H1 (cell line): ENCODE data around the gene UBE2I. TPM values are rescaled to one million over a fixed set of nuclear protein-coding genes. Genes with fewer than 3 reads are reported as not detected.

Experiments
- CTCF ChIA-PET: fragments of 300-600 bp; sonication (Branson Sonifier 250); formaldehyde crosslinking; loops from one replicate; lab custom pipeline; 2021; ENCODE audit not compliant: partially characterized antibody; lab: Charles Lee
- POLR2A ChIA-PET: fragments of 300-600 bp; sonication (Branson Sonifier 250); formaldehyde crosslinking; loops from one replicate; lab custom pipeline; 2021; ENCODE audit warnings: inconsistent platforms; ENCODE audit not compliant: partially characterized antibody; lab: Charles Lee
- DNase-seq, 2 experiments: peaks; one replicate each; pipeline versions ENCODE4 v3.0.0 to v3.0.0-alpha.2; 2010 to 2022; ENCODE audit warnings: low spot score in 2 of 2, low read depth in 1 of 2, mixed read lengths in 1 of 2
- FAIRE-seq: peaks from 2 replicates; lab custom pipeline; 2011; peaks lifted over from hg19 to GRCh38; lab: Jason Lieb, UNC
- H2AFZ ChIP-seq: 2 replicates; pipeline ENCODE4 v1.8.1; 2012; ENCODE audit warnings: low read length, inconsistent platforms
- H2AK5ac ChIP-seq: 2 replicates; pipeline ENCODE4 v1.6.1; 2013; ENCODE audit warnings: low read depth, low read length
- H2BK120ac ChIP-seq: replicated peaks from 2 replicates; pipeline ENCODE3; 2013; ENCODE audit warnings: low read depth, low read length, inconsistent platforms
- H2BK12ac ChIP-seq: 2 replicates; pipeline ENCODE4 v1.6.1; 2013; ENCODE audit warnings: low read depth, low read length
- H2BK15ac ChIP-seq: 2 replicates; pipeline ENCODE4 v1.6.1; 2013; ENCODE audit warnings: low read length
- H2BK20ac ChIP-seq: 2 replicates; pipeline ENCODE4 v1.6.1; 2013; ENCODE audit warnings: low read length
- H2BK5ac ChIP-seq: 2 replicates; pipeline ENCODE4 v1.6.1; 2013; ENCODE audit warnings: low read depth, low read length
- H3K14ac ChIP-seq: 2 replicates; pipeline ENCODE4 v1.6.1; 2013; ENCODE audit warnings: inconsistent platforms; ENCODE audit not compliant: insufficient read length
- H3K18ac ChIP-seq: 2 replicates; pipeline ENCODE4 v1.6.1; 2013; ENCODE audit warnings: low read length; ENCODE audit errors: extremely low read depth
- H3K23ac ChIP-seq: 2 replicates; pipeline ENCODE4 v1.6.1; 2013; ENCODE audit warnings: inconsistent platforms; ENCODE audit not compliant: insufficient read length
- H3K23me2 ChIP-seq: 2 replicates; pipeline ENCODE4 v1.6.1; 2013; ENCODE audit warnings: low read depth, low read length
- H3K27ac ChIP-seq: 2 replicates; pipeline ENCODE4 v1.6.1; 2011; ENCODE audit warnings: low read depth, low read length, inconsistent platforms
- H3K27me3 ChIP-seq, 4 experiments: replicated peaks in 1 of 4; 1 replicate in 1 of 4; 2 replicates in 3 of 4; pipeline versions ENCODE4 v1.6.1 to v1.8.1; 2011 to 2013; ENCODE audit warnings: low read length in 3 of 4, mild to moderate bottlenecking in 3 of 4, inconsistent platforms in 2 of 4, mixed read lengths in 2 of 4, moderate library complexity in 1 of 4; ENCODE audit not compliant: control insufficient read depth in 3 of 4, insufficient read depth in 3 of 4; ENCODE audit errors: extremely low read depth in 1 of 4
- H3K36me3 ChIP-seq, 4 experiments: 2 replicates each; pipeline versions ENCODE4 v1.6.1 to v1.8.1; 2011 to 2013; ENCODE audit warnings: mild to moderate bottlenecking in 4 of 4, low read length in 3 of 4, moderate library complexity in 2 of 4, control low read depth in 1 of 4, inconsistent platforms in 1 of 4; ENCODE audit not compliant: insufficient read depth in 4 of 4, control insufficient read depth in 2 of 4
- H3K4ac ChIP-seq: replicated peaks from 2 replicates; pipeline ENCODE3; 2013; ENCODE audit warnings: low read length, low read depth, mixed read lengths, inconsistent platforms; ENCODE audit not compliant: insufficient read length
- H3K4me1 ChIP-seq, 4 experiments: replicated peaks in 1 of 4; 1 replicate in 1 of 4; 2 replicates in 3 of 4; pipeline versions ENCODE4 v1.6.1 to v1.8.1; 2011 to 2013; ENCODE audit warnings: low read length in 3 of 4, inconsistent platforms in 2 of 4, mixed read lengths in 1 of 4; ENCODE audit not compliant: insufficient read depth in 4 of 4, control insufficient read depth in 3 of 4
- H3K4me2 ChIP-seq, 2 experiments: 2 replicates each; pipeline versions ENCODE4 v1.6.1 to v1.8.1; 2011 to 2013; ENCODE audit warnings: low read depth in 2 of 2, low read length in 2 of 2, control low read depth in 1 of 2, inconsistent platforms in 1 of 2, mild to moderate bottlenecking in 1 of 2; ENCODE audit not compliant: insufficient read depth in 1 of 2
- H3K4me3 ChIP-seq, 4 experiments: fragments of 200-600, 300-600 bp in 1 of 4; sonication (generic), shearing (Covaris generic), sonication (Bioruptor Twin) in 1 of 4; 2 replicates each; pipeline versions ENCODE4 v1.5.1 to v1.8.1; 2011 to 2016; ENCODE audit warnings: low read length in 4 of 4, low read depth in 3 of 4, control low read depth in 2 of 4, inconsistent platforms in 2 of 4, mild to moderate bottlenecking in 2 of 4, mixed read lengths in 1 of 4, moderate library complexity in 1 of 4; ENCODE audit not compliant: insufficient read depth in 2 of 4; ENCODE audit errors: extremely low read depth in 1 of 4
- H3K56ac ChIP-seq: replicated peaks from 2 replicates; pipeline ENCODE3; 2013; ENCODE audit warnings: low read depth, mild to moderate bottlenecking, mixed read lengths, low read length, inconsistent platforms; ENCODE audit not compliant: insufficient read length
- H3K79me1 ChIP-seq: 2 replicates; pipeline ENCODE4 v1.6.1; 2013; ENCODE audit warnings: low read depth, low read length, control low read depth
- H3K79me2 ChIP-seq, 2 experiments: 2 replicates each; pipeline versions ENCODE4 v1.6.1 to v1.8.1; 2012 to 2013; ENCODE audit warnings: low read length in 2 of 2, mild to moderate bottlenecking in 2 of 2, inconsistent platforms in 1 of 2; ENCODE audit not compliant: insufficient read depth in 2 of 2, control insufficient read depth in 1 of 2
- H3K9ac ChIP-seq, 4 experiments: replicated peaks in 1 of 4; 1 replicate in 1 of 4; 2 replicates in 3 of 4; pipeline versions ENCODE4 v1.6.1 to v1.8.1; 2011 to 2013; ENCODE audit warnings: low read depth in 3 of 4, low read length in 3 of 4, control low read depth in 2 of 4, mild to moderate bottlenecking in 2 of 4, moderate library complexity in 2 of 4, inconsistent platforms in 1 of 4; ENCODE audit errors: extremely low read depth in 1 of 4
- H3K9me3 ChIP-seq, 2 experiments: 2 replicates each; pipeline versions ENCODE4 v1.6.1 to v1.8.1; 2012 to 2013; ENCODE audit warnings: mild to moderate bottlenecking in 2 of 2, moderate library complexity in 2 of 2, control low read depth in 1 of 2, inconsistent platforms in 1 of 2, low read depth in 1 of 2, low read length in 1 of 2, mixed read lengths in 1 of 2; ENCODE audit not compliant: insufficient read depth in 2 of 2
- H4K20me1 ChIP-seq, 2 experiments: replicated peaks in 1 of 2; 2 replicates each; pipeline versions ENCODE3 to v1.8.1; 2011 to 2013; ENCODE audit warnings: inconsistent platforms in 2 of 2, low read length in 2 of 2, mild to moderate bottlenecking in 1 of 2; ENCODE audit not compliant: insufficient read depth in 2 of 2, control insufficient read depth in 1 of 2
- H4K5ac ChIP-seq: 2 replicates; pipeline ENCODE4 v1.6.1; 2013; ENCODE audit warnings: low read length, low read depth, mixed read lengths, inconsistent platforms; ENCODE audit not compliant: insufficient read length
- H4K8ac ChIP-seq: 2 replicates; pipeline ENCODE4 v1.8.0; 2013; ENCODE audit warnings: mild to moderate bottlenecking, moderate library complexity, low read length, inconsistent platforms; ENCODE audit not compliant: insufficient read depth; ENCODE audit errors: extremely low read depth
- H4K91ac ChIP-seq: replicated peaks from 2 replicates; pipeline ENCODE3; 2013; ENCODE audit warnings: low read length, mixed read lengths, inconsistent platforms; ENCODE audit not compliant: insufficient read length
- ASH2L ChIP-seq: fragments of 200-600, 300-600 bp; sonication (generic); IDR thresholded peaks from one replicate; pipeline ENCODE4 v1.7.1; 2017; ENCODE audit warnings: low read length
- KDM5A ChIP-seq: fragments of 200-600 bp; IDR thresholded peaks from 2 replicates; pipeline ENCODE4 v1.7.1; 2012; ENCODE audit warnings: mild to moderate bottlenecking, low read length, inconsistent platforms, mixed read lengths
- TCF12 ChIP-seq: IDR thresholded peaks from 2 replicates; pipeline ENCODE4 v1.6.1; 2011; ENCODE audit warnings: low read depth, mild to moderate bottlenecking, low read length
- WGBS, 2 experiments: shearing (Covaris generic) in 1 of 2; methylation state at CpG; one replicate each; pipeline versions ENCODE4 v1.1.6 to v1.1.7; 2013 to 2015; ENCODE audit warnings: low lambda C conversion rate in 2 of 2, mixed read lengths in 2 of 2, inconsistent platforms in 1 of 2, low coverage in 1 of 2, missing lambda C conversion rate in 1 of 2; ENCODE audit not compliant: insufficient replicate concordance in 2 of 2, insufficient coverage in 1 of 2, insufficient read length in 1 of 2; ENCODE audit errors: extremely low coverage in 1 of 2, missing lambda C conversion rate in 1 of 2; 5-methylcytosine and 5-hydroxymethylcytosine counted together
- polyA plus RNA-seq, 7 experiments: library from polyadenylated mRNA; depleted of rRNA in 3 of 7; stranded (reverse) in 5 of 7; unstranded in 2 of 7; fragments of >200 nt in 5 of 7; fragments of 200-250 nt in 2 of 7; gene quantifications; 1 replicate in 5 of 7; 2 replicates in 1 of 7; 4 replicates in 1 of 7; pipeline versions ENCODE4 v1.2.1 to v1.2.3, GENCODE V29; 2011 to 2013; ENCODE audit warnings: missing spikeins in 2 of 7, mixed read lengths in 2 of 7
- total RNA-seq: library from RNA; stranded (reverse); fragmentation: NEBNext Ultra II Directional; extraction: Animal tissue kit (Norgen Biotek cat#: 25700); gene quantifications from 2 replicates; pipeline ENCODE4 v1.2.1, GENCODE V29; 2021
- TF ChIP-seq, protein P1 (sequence below): IDR thresholded peaks from 2 replicates; pipeline ENCODE4 v1.6.1; 2011; ENCODE audit warnings: low read length, improper control_type of control experiment

The UBE2I gene
- total and polyA plus RNA-seq, 2 of the 8 experiments (the other 6 are each of a cell fraction or from before 2014, with no cell fraction given): 148 to 268 TPM

DNA sequence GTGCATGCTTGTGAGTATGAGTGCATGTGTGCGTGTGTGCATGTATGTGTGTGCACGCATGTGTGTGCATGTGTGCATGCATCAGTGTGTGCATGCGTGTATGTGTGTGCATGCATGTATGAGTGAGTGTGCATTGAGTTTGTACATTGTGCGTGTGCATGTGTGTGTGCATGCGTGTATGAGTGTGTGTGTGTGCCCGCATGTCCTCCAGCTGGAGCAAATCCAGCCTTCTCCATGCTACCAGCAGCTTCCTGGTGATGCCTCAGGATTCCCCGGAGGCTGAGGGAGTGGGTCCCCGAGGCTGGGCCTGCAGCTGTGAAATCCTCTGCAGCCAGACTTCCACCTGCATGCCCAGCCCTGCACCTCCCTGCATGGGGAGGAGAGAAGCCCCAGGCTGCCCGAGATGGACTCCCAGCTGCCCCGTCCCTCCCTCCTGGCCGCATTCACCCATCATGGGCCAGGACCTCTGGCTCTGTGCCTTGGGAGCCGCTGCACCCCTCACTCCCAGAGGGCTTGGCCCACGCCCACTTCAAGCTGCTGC is 44.3 kb upstream of the UBE2I start:
- 87% methylated on average over 11 of the region's 13 CpGs; no CpG with 5 or more reads in 1 of the 2 experiments for WGBS, 2 experiments
- CTCF ChIA-PET: interaction anchor here (0.9 kb wide), 1 partner anchor 37 kb away, joined by 3 read pairs; no protein-coding TSS in a partner anchor

More for the DNA sequence above, 44.3 kb upstream of the UBE2I start:
- Histone ChIP-seq H3K14ac (no peak overlapping the region), H3K56ac (no peak overlapping the region), H3K23me2 (peaks cover 3% of the 10 kb centered on the region; the same call in 1 of the 2 replicates), H3K4me3 (no peak overlapping the region), H4K8ac (peak overlapping the region; percentile 23; the same call in 1 of the 2 replicates), H3K79me1 (no peaks in the 10 kb centered on the region; the same call in 1 of the 2 replicates), H2BK15ac (no peak overlapping the region), H2BK20ac (no peak overlapping the region), H3K36me3 (no peaks in the 10 kb centered on the region; a peak in 1 of 8 replicates), H3K4me1 (peaks cover 0 to 2% (median 0%) of the 10 kb centered on the region in 4 experiments; a peak in 2 of 7 replicates), H2BK12ac (no peak overlapping the region; the same call in 1 of the 2 replicates), H3K18ac (no peak overlapping the region), H4K91ac (peak overlapping the region; percentile 39), H3K23ac (no peak overlapping the region), H4K5ac (no peak overlapping the region), H2AK5ac (no peak overlapping the region), H2BK5ac (0 out of 2 replicates have a peak overlapping the region, but pooled peaks have one; percentile 6), H2AFZ (no peak overlapping the region), H3K4me2 (no peak overlapping the region), H3K79me2 (no peaks in the 10 kb centered on the region), H3K9me3 (peaks cover 0 to 2% of the 10 kb centered on the region in 2 experiments; a peak in 2 of 4 replicates), H3K4ac (no peak overlapping the region), H4K20me1 (peaks cover 0 to 7% of the 10 kb centered on the region in 2 experiments), H3K9ac (no peak overlapping the region), H3K27ac (no peak overlapping the region), H2BK120ac (no peak overlapping the region), H3K27me3 (peaks cover 0 to 14% (median 6%) of the 10 kb centered on the region in 4 experiments; a peak in 4 of 7 replicates)
- FAIRE-seq: no peak
- no peak for DNase-seq
- TF ChIP-seq KDM5A: no peak
- TF ChIP-seq, protein P1, sequence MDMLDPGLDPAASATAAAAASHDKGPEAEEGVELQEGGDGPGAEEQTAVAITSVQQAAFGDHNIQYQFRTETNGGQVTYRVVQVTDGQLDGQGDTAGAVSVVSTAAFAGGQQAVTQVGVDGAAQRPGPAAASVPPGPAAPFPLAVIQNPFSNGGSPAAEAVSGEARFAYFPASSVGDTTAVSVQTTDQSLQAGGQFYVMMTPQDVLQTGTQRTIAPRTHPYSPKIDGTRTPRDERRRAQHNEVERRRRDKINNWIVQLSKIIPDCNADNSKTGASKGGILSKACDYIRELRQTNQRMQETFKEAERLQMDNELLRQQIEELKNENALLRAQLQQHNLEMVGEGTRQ: no peak
- no peak for TF ChIP-seq ASH2L
- no peak for TF ChIP-seq TCF12
- POLR2A ChIA-PET: interaction anchor here (1.0 kb wide), 1 partner anchor 11 kb away, joined by 3 read pairs; no protein-coding TSS in a partner anchor
